HEK293 (cell line): ENCODE measurements around the gene ACMSD.

Experiments
- CTCF ChIP-seq: fragments of 450-650 bp; formaldehyde crosslinking; IDR thresholded peaks from 2 replicates; pipeline ENCODE4 v1.5.1; 2016; ENCODE audit warnings: missing biosample characterization, missing genetic modification characterization
- MEIS1 ChIP-seq: sonication (generic); formaldehyde crosslinking; IDR thresholded peaks from 2 replicates; pipeline ENCODE4 v1.8.1; 2022; ENCODE audit warnings: missing genetic modification reagents, mild to moderate bottlenecking, borderline replicate concordance
- TCF7L2 ChIP-seq: IDR thresholded peaks from 2 replicates; pipeline ENCODE4 v1.6.1; 2011; ENCODE audit warnings: low read depth, mild to moderate bottlenecking, inconsistent platforms, low read length, moderate library complexity, borderline replicate concordance
- ZBTB21 ChIP-seq: fragments of 450-650 bp; formaldehyde crosslinking; IDR thresholded peaks from 2 replicates; pipeline ENCODE4 v1.5.1; 2017; ENCODE audit warnings: missing biosample characterization, missing genetic modification characterization
- ZIC2 ChIP-seq: fragments of 450-650 bp; formaldehyde crosslinking; IDR thresholded peaks from 2 replicates; pipeline ENCODE4 v1.5.1; 2016; ENCODE audit warnings: missing biosample characterization, missing genetic modification characterization
- ZNF114 ChIP-seq: fragments of 450-650 bp; formaldehyde crosslinking; IDR thresholded peaks from 2 replicates; pipeline ENCODE4 v1.5.0; 2017; ENCODE audit warnings: missing biosample characterization, missing genetic modification characterization
- ZNF146 ChIP-seq: fragments of 450-650 bp; formaldehyde crosslinking; IDR thresholded peaks from 2 replicates; pipeline ENCODE4 v1.5.1; 2016; ENCODE audit warnings: missing biosample characterization, missing genetic modification characterization
- ZNF175 ChIP-seq: fragments of 450-650 bp; formaldehyde crosslinking; IDR thresholded peaks from 2 replicates; pipeline ENCODE4 v1.5.1; 2016; ENCODE audit warnings: missing biosample characterization, missing genetic modification characterization
- ZNF292 ChIP-seq: fragments of 450-650 bp; formaldehyde crosslinking; IDR thresholded peaks from 2 replicates; pipeline ENCODE4 v1.5.1; 2016; ENCODE audit warnings: low read depth, missing biosample characterization, missing genetic modification characterization, borderline replicate concordance
- ZNF324 ChIP-seq: fragments of 450-650 bp; formaldehyde crosslinking; IDR thresholded peaks from 2 replicates; pipeline ENCODE4 v1.5.1; 2016; ENCODE audit warnings: missing biosample characterization, missing genetic modification characterization
- ZNF610 ChIP-seq: fragments of 450-650 bp; formaldehyde crosslinking; IDR thresholded peaks from 2 replicates; pipeline ENCODE4 v1.5.1; 2016; ENCODE audit warnings: missing biosample characterization, missing genetic modification characterization, borderline replicate concordance
- ZNF701 ChIP-seq: fragments of 450-650 bp; formaldehyde crosslinking; IDR thresholded peaks from 2 replicates; pipeline ENCODE4 v1.5.1; 2016; ENCODE audit warnings: missing biosample characterization, missing genetic modification characterization
- TF ChIP-seq, protein P1 (sequence below): fragments of 450-650 bp; formaldehyde crosslinking; IDR thresholded peaks from 2 replicates; pipeline ENCODE4 v1.5.1; 2016; ENCODE audit warnings: missing biosample characterization, missing genetic modification characterization, borderline replicate concordance

GRCh38 chr2:134838143-134838620 lies at the start of gene ACMSD:
- TF ChIP-seq ZNF610 (tag by site-specific recombination): no peak
- TF ChIP-seq ZNF146 (tag by site-specific recombination): no peak
- no peak for TF ChIP-seq CTCF (tag by site-specific recombination)
- TF ChIP-seq ZIC2 (tag by site-specific recombination): no peak
- TF ChIP-seq, protein P1, sequence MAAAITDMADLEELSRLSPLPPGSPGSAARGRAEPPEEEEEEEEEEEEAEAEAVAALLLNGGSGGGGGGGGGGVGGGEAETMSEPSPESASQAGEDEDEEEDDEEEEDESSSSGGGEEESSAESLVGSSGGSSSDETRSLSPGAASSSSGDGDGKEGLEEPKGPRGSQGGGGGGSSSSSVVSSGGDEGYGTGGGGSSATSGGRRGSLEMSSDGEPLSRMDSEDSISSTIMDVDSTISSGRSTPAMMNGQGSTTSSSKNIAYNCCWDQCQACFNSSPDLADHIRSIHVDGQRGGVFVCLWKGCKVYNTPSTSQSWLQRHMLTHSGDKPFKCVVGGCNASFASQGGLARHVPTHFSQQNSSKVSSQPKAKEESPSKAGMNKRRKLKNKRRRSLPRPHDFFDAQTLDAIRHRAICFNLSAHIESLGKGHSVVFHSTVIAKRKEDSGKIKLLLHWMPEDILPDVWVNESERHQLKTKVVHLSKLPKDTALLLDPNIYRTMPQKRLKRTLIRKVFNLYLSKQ (tag by site-specific recombination): no peak
- TF ChIP-seq ZNF324: no peak
- TF ChIP-seq ZBTB21 (tag by site-specific recombination): no peak
- TF ChIP-seq ZNF701 (tag by site-specific recombination): no peak
- no peak for TF ChIP-seq MEIS1
- TF ChIP-seq ZNF292 (tag by site-specific recombination): no peak
- no peak for TF ChIP-seq TCF7L2
- TF ChIP-seq ZNF175: no peak
- TF ChIP-seq ZNF114 (tag by site-specific recombination): no peak
